ENCODE results near the gene GYPA.
"Not testable (repeated sequence)": the region's sequence is repeated elsewhere in the genome, so short reads cannot be mapped to it uniquely, and the experiment has no call there.

DNA sequence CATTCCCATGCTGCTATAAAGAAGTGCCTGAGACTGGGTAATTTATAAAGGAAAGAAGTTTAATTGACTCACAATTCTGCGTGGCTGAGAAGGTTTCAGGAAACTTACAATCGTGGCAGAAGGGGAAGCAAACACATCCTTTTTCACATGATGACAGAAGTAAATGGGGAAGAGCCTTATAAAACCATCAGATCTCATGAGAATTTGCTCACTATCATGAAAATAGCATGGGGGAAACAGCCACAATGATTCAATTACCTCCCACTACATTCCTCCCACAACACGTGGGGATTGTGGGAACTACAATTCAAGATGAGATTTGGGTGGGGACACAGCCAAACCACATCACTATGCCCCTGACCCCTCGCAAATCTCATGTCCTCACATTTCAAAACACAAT, 46.5 kb downstream of the GYPA start:
- TF ChIP-seq SP1 (IDR thresholded peaks at IDR 0.05); SUZ12 (IDR thresholded peaks at IDR 0.05); FOXK2 (IDR thresholded peaks at IDR 0.05); BHLHE40 (IDR thresholded peaks at IDR 0.05; ENCODE audit: borderline replicate concordance); FOXM1 (IDR thresholded peaks at IDR 0.05; ENCODE audit: borderline replicate concordance); ELF4 (IDR thresholded peaks at IDR 0.05); ARNT (IDR thresholded peaks at IDR 0.05); TARDBP (IDR thresholded peaks at IDR 0.05); ZNF384 (IDR thresholded peaks at IDR 0.05): not testable (repeated sequence)
- TF ChIP-seq, protein P1, sequence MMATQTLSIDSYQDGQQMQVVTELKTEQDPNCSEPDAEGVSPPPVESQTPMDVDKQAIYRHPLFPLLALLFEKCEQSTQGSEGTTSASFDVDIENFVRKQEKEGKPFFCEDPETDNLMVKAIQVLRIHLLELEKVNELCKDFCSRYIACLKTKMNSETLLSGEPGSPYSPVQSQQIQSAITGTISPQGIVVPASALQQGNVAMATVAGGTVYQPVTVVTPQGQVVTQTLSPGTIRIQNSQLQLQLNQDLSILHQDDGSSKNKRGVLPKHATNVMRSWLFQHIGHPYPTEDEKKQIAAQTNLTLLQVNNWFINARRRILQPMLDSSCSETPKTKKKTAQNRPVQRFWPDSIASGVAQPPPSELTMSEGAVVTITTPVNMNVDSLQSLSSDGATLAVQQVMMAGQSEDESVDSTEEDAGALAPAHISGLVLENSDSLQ (IDR thresholded peaks at IDR 0.05): not testable (repeated sequence)

Measured in HEK293T (cell line).